ENCODE measurements around the gene PCDHGC3.
A peak's percentile ranks its signal among the peaks of the same experiment; 100 is the strongest.

Gene PCDHGC3

DNA sequence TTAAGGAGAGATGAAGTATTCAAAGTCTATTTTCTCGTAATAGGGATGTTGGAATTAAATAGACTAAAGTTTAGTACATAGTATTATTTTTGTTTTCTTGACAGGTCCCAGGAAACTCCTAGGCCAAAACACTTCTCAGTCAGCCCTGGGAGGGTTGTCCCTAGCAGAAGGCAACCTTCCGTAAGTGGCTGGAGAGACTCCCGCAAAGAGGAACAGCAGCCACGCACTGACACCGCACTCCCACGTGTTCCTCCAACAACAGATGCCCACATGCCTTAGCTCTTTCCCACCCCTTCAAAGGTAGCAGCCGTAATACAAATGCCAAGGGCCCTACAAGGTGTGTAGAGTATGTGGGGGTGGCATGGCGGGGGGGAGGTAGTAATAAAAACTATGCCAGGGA lies 41.5 kb downstream of the PCDHGC3 start:
- peaks cover 34% of the 10 kb centered on the region for H3K4me1 Mint-ChIP-seq
- no peak overlapping the region for H3K27ac Mint-ChIP-seq
- H3K36me3 Mint-ChIP-seq = peaks cover 42% of the 10 kb centered on the region

DNA sequence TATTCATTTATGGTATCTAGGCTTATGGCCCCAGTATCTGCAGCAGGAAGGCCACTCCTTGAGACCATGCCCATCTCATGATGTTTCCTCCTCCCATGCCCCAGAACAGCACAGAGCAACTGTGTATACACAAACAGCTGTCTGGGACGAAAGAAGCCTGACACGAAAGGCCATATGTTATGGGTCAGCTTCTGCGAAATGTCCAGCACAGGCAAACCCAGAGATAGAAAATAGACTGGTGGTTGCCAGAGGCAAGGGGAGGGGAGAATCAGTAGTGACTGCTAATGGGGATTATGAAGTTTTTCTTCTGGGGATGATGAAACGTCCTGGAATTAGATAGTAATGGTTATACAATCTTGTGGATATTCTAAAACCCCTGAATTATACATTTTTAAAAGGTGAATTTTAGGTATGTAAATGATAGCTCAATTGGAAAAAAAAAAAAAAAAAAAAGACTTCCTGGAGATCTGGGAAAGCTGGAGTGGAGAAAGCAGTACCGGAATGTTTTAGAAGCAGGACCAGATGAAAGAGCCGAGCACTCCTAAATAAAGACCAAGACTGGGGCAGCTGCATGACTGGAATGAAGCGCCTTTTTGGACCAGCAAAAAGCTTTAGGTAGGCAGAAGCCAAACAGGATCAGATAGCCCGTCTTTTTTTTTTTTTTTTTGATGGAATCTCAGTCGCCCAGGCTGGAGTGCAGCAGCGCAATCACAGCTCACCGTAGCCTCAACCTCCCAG lies 42.3 kb downstream of the PCDHGC3 start:
- peaks cover under 1% of the 10 kb centered on the region for H3K27me3 Mint-ChIP-seq
- DNase-seq (ENCODE audit: low spot score in 2 of 2) (no peak), ATAC-seq (ENCODE audit: low read depth) (no peak)
- H3K9me3 Mint-ChIP-seq = no peaks in the 10 kb centered on the region
- H3K4me1 Mint-ChIP-seq = peaks cover 29% of the 10 kb centered on the region
- no peak overlapping the region for H3K27ac Mint-ChIP-seq
- no peak overlapping the region for H3K4me3 Mint-ChIP-seq
- H3K36me3 Mint-ChIP-seq = peaks cover 43% of the 10 kb centered on the region

More for the DNA sequence above, 41.5 kb downstream of the PCDHGC3 start:
- DNase-seq (ENCODE audit: low spot score in 2 of 2) (no peak), ATAC-seq (ENCODE audit: low read depth) (no peak)
- Mint-ChIP-seq H3K9me3 (no peaks in the 10 kb centered on the region), H3K27me3 (peaks cover 3% of the 10 kb centered on the region), H3K4me3 (no peak overlapping the region)

DNA sequence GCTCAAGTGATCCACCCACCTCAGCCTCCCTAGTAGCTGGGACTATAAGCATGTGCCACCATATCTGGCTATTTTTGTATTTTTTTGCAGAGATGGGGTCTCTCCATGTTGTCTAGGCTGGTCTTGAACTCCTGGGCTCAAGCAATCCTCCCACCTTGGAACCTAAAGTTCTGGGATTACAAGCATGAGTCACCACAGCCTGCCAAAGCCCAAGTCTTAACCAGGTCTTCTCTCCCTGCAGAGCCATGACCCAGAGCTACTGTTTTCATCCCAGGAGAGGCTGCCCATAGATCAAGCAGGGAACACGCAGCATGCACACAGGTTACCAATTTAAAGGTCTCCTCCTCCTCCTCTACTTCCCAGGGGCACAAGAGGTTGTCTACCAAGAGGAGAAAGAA lies 42.9 kb downstream of the PCDHGC3 start:
- H3K27ac Mint-ChIP-seq = no peak overlapping the region
- H3K27me3 Mint-ChIP-seq = no peaks in the 10 kb centered on the region
- no peak overlapping the region for H3K4me3 Mint-ChIP-seq
- H3K9me3 Mint-ChIP-seq = no peaks in the 10 kb centered on the region
- H3K36me3 Mint-ChIP-seq = peaks cover 47% of the 10 kb centered on the region
- H3K4me1 Mint-ChIP-seq = peaks cover 26% of the 10 kb centered on the region
- DNase-seq (ENCODE audit: low spot score in 2 of 2) (no peak), ATAC-seq (ENCODE audit: low read depth) (no peak)

DNA sequence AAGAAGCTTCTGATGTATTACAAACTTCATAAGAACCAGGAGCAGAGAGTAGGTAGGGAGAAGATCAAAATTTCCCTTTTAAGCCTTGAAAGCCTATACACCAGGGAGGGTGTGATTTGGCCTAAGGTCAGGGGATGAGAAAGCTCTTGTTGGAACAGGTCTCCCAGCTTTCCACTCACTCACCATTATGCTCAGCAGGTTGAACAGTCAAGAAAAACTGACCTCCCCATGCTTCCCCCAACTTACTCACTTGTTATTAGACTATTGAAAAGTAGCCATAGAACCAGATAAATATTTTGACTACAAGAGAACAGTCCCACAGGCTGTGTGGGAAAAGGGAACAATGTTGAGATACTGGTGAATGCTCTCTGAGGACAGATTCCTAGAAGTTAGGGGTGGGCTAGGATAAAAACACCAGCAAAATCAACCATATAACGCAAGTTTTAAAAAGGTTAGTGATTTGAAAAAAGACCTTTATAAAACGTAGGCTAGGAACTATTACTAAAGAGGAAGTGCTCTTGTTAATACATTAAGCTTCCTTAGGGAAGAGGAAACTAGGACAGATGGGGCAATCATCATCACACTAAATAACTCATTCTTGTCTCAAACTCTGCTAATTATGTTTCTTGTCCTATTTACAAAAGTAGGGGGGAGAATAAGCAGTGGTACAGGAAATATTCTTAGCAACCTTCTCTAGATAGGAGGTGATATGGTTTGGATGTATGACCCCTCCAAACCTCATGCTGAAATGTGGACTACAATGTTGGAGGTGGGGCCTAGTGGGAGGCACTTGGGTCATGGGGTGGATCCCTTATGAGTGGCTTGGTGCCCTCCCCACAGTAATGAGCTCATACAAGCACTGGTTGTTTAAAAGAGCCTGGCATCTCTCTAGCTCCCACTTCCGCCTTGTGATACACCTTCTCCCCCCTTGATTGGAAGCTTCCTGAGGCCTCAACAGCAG lies 44.1 kb downstream of the PCDHGC3 start:
- H3K27ac Mint-ChIP-seq = no peak overlapping the region
- H3K4me1 Mint-ChIP-seq = peaks cover 22% of the 10 kb centered on the region
- H3K9me3 Mint-ChIP-seq = no peaks in the 10 kb centered on the region
- no peak for ATAC-seq (ENCODE audit: low read depth)
- peaks cover 50% of the 10 kb centered on the region for H3K36me3 Mint-ChIP-seq
- no peak overlapping the region for H3K4me3 Mint-ChIP-seq
- H3K27me3 Mint-ChIP-seq = no peaks in the 10 kb centered on the region
- DNase-seq (ENCODE audit: low spot score in 2 of 2) = no peak

DNA sequence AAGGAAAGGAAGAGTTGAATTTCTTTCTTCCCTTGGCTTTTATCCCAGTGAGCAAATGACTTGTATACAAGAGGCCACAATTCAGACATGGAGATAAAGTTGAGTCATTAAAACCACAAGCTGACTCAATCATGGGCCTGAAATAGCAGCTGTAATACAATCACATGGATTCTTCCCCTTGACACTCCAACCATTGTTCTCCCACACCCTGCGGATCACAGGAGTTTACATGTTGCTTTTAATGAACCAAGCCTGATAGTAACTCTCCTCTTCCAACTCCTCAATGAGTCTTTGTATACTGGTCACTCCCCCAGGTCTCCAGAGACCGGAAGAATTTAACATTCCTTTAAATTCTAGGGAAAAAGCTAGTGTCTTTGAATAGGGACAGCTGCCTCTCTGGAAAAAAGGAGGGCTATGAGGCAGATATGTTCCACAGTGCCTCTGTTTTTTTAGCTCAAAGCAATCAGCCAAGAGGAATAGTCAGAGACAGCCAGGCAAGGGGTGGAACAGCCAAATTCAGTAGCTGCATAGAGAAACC lies 45.5 kb downstream of the PCDHGC3 start:
- peaks cover 52% of the 10 kb centered on the region for H3K36me3 Mint-ChIP-seq
- no peak overlapping the region for H3K4me3 Mint-ChIP-seq
- no peak overlapping the region for H3K27ac Mint-ChIP-seq
- no peaks in the 10 kb centered on the region for H3K9me3 Mint-ChIP-seq
- ATAC-seq (ENCODE audit: low read depth) = no peak
- no peak for DNase-seq (ENCODE audit: low spot score in 2 of 2)
- H3K27me3 Mint-ChIP-seq = no peaks in the 10 kb centered on the region
- H3K4me1 Mint-ChIP-seq = peaks cover 13% of the 10 kb centered on the region

DNA sequence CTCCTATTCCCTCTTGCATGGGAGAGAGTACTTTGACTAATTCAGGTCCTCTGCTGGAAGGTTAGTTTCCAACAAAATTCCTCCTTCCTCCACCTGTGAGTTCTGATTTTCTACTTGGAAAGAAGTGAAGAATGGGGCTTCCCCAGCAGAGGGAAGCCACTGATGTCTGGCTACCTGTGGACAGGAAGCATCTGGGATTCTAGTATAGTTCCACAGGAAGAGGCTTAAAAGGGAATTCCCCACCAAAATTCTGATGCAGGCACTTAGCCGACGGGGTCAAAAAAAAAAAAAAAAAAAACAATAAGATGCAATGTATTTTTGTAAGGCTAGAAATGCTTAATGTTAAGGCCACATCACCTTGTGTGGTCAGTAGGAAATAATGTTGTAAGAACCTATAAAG lies 46.5 kb downstream of the PCDHGC3 start:
- no peak for DNase-seq (ENCODE audit: low spot score in 2 of 2)

DNA sequence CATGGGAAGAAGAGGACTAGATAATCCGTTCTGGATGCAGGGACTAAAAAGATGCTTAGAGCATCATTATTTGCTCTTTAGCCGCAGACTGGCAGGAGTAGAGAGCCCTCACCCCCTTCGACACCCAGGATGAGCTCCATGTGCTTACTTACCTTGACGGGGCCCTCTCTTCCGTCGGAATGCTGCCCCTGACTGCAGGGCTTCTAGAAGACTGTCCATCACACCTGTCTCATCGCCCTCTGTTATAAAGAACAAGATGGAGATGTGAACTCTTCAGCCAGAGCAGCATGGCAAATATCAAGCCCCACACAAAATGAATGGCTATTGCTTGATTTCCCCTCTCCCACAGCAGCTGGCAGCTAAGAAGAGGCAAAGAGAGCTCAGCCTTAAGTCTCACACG lies 48.2 kb downstream of the PCDHGC3 start:
- ATAC-seq (ENCODE audit: low read depth) = no peak
- Mint-ChIP-seq H3K36me3 (peaks cover 53% of the 10 kb centered on the region), H3K9me3 (no peaks in the 10 kb centered on the region), H3K27me3 (no peaks in the 10 kb centered on the region), H3K27ac (no peak overlapping the region), H3K4me1 (peaks cover 9% of the 10 kb centered on the region), H3K4me3 (no peak overlapping the region)
- DNase-seq (ENCODE audit: low spot score in 2 of 2) = no peak

More for the DNA sequence above, 46.5 kb downstream of the PCDHGC3 start:
- Mint-ChIP-seq H3K36me3 (peaks cover 51% of the 10 kb centered on the region), H3K4me1 (peaks cover 11% of the 10 kb centered on the region), H3K9me3 (no peaks in the 10 kb centered on the region), H3K4me3 (no peak overlapping the region), H3K27ac (peak overlapping the region; percentile 65), H3K27me3 (no peaks in the 10 kb centered on the region)
- ATAC-seq (ENCODE audit: low read depth) = no peak

DNA sequence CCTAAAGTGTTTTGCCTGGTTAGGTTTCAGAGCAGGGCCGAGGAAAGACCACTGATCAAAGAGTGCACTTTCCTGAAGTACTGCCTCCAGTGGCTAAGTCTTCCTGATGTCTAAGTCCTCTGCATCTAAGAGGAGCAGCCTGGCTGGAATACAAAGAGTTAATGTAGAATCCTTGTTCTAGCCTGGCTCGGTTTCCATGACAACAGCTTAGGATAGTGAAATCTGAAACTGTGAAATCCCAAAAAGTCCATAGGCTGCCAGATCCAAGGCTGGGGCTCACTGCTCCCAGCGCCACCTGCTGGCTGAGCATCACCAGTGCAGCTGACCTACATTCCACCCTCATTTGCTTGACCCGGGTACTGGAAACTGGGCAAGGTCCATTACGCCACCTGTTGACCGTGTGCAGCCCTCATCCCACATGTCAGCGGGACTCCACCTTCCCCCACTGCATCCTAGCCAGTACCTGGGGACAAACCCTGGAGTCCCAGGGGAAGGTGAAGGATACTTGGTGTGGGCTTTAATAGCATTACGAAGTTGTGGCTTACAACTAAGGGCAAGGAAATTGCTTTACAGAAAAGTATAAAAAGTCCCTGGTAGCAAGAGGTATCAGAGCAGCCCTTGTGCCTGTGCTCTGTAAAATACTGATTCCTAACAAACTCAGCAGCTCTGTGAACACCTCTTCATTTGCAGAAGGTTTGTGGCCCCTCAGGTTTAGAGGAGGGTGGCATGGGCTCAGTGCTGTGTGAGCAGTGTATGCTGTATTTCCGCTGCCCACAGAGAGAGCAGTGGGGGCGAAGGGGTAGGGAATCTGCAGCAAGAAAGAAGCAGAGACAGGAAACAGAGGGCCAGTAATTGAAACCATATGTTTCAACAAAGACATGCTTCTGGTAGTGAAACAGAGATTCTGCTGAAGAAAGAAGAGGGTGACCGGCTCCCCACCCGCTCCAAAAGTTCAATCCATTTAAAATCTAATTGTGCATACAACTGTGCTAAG lies 49.1 kb downstream of the PCDHGC3 start:
- no peak overlapping the region for H3K4me3 Mint-ChIP-seq
- H3K27ac Mint-ChIP-seq = no peak overlapping the region
- DNase-seq (ENCODE audit: low spot score in 2 of 2) (peak; percentile 51 to 62), ATAC-seq (ENCODE audit: low read depth) (peak; percentile 76)
- H3K27me3 Mint-ChIP-seq = no peaks in the 10 kb centered on the region
- peaks cover 12% of the 10 kb centered on the region for H3K4me1 Mint-ChIP-seq
- H3K9me3 Mint-ChIP-seq = no peaks in the 10 kb centered on the region
- peaks cover 52% of the 10 kb centered on the region for H3K36me3 Mint-ChIP-seq

DNA sequence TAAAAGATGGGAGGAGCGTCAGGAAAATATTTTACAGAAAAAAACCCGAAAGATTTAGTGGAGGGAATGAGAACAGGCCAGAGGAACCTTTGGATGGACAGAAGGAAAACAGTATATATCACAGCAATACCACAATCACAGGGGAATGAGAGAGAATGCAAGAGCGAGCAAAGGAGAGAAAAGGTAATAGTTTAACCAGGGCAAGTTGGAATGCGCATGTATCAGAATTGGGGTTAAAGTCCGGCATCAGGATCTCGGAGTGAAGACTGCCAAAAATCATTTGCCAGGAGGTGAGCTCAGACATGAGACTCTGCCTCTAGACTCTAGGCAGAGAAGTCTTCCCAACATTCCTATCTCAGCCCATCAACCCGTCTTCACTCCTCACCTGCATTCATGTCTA lies 49.9 kb downstream of the PCDHGC3 start:
- peaks cover 12% of the 10 kb centered on the region for H3K4me1 Mint-ChIP-seq
- H3K36me3 Mint-ChIP-seq = peaks cover 45% of the 10 kb centered on the region
- peak overlapping the region; percentile 32 for H3K27ac Mint-ChIP-seq
- H3K4me3 Mint-ChIP-seq = no peak overlapping the region
- H3K27me3 Mint-ChIP-seq = no peaks in the 10 kb centered on the region
- no peaks in the 10 kb centered on the region for H3K9me3 Mint-ChIP-seq
- ATAC-seq (ENCODE audit: low read depth) (no peak), DNase-seq (ENCODE audit: low spot score in 2 of 2) (no peak)

DNA sequence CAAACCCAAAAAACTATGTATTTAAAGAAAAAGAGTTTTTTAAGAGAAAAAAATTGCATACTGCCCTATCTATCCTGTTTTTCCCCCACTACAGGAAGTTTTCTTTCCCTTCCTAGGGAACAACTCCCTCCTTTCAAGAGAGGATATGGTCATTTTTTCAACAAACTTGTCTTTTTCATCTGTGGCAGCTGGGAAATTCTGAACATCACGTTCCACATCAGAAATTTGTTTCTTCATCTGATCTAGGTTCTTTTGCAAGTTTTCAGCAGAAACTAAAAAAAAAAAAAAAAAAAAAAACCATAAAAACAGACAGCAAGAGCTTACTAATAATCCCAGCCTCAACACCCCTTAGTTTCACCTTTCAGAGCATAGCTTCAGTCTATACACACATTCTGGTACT lies 51.7 kb downstream of the PCDHGC3 start:
- Mint-ChIP-seq H3K9me3 (no peaks in the 10 kb centered on the region), H3K4me3 (no peak overlapping the region), H3K36me3 (peaks cover 34% of the 10 kb centered on the region), H3K27ac (no peak overlapping the region), H3K4me1 (peaks cover 9% of the 10 kb centered on the region), H3K27me3 (no peaks in the 10 kb centered on the region)
- DNase-seq (ENCODE audit: low spot score in 2 of 2) = no peak
- ATAC-seq (ENCODE audit: low read depth) = no peak

Data from memory B cell (primary cell).